K562 (cell line): Measurements from ENCODE around the gene PNRC1. TPM values are rescaled to one million over a fixed set of nuclear protein-coding genes. Genes with fewer than 3 reads are reported as not detected.

Experiments
- ATAC-seq: fragments of 200-7000 bp; cut with Tn5 transposase; 3 replicates; pipeline ENCODE4 v1.9.1; 2020; ENCODE audit warnings: moderate library complexity
- Bru-seq: library from RNA; stranded (reverse); fragments of 400-500 nt; gene quantifications from one replicate; lab custom pipeline; 2021; lab: Mats Ljungman, UMichigan
- BruChase-seq, 2 experiments: library from RNA; stranded (reverse); fragments of 400-500 nt; gene quantifications; one replicate each; lab custom pipeline; 2021; lab: Mats Ljungman, UMichigan
- BruUV-seq: library from RNA; stranded (reverse); fragments of 400-500 nt; replicated peaks from 2 replicates; lab custom pipeline; 2021; lab: Mats Ljungman, UMichigan
- CTCF ChIA-PET: fragments of 300-600 bp; formaldehyde crosslinking; extraction: SDS; loops from one replicate; lab custom pipeline; 2021; ENCODE audit warnings: low intra/inter-chr PET ratio; lab: Yijun Ruan, JAX
- POLR2A ChIA-PET: fragments of 300-600, 350-650 bp; sonication (Branson Sonifier 250); formaldehyde crosslinking; extraction: SDS; loops from one replicate; lab custom pipeline; 2021; ENCODE audit warnings: antibody characterized with exemption, inconsistent platforms; lab: Yijun Ruan, JAX
- DNase-seq, 4 experiments: peaks; one replicate each; pipeline versions ENCODE4 v3.0.0 to v3.0.0-alpha.2; 2011 to 2018; ENCODE audit warnings: low spot score in 3 of 4, mixed read lengths in 3 of 4; ENCODE audit errors: extremely low read depth in 1 of 4
- FAIRE-seq: peaks from 2 replicates; lab custom pipeline; 2011; peaks lifted over from hg19 to GRCh38; lab: Jason Lieb, UNC
- H2AFZ ChIP-seq: 2 replicates; pipeline ENCODE4 v1.6.0; 2011; ENCODE audit warnings: low read depth, low read length, control low read depth, inconsistent platforms
- H3K27ac ChIP-seq: fragments of 200-600 bp; 3 replicates; pipeline ENCODE4 v1.8.0; 2011; ENCODE audit warnings: low read depth, mild to moderate bottlenecking, control low read depth, inconsistent platforms, low read length, moderate library complexity, mixed read lengths; ENCODE audit errors: extremely low read depth
- H3K27me3 ChIP-seq, 2 experiments: fragments of 300-600 bp in 1 of 2; 2 replicates in 1 of 2; 3 replicates in 1 of 2; pipeline versions ENCODE4 v1.6.0 to v1.8.0; 2011; ENCODE audit warnings: inconsistent platforms in 2 of 2, low read length in 2 of 2, mild to moderate bottlenecking in 1 of 2, mixed read lengths in 1 of 2, moderate library complexity in 1 of 2; ENCODE audit not compliant: control insufficient read depth in 2 of 2, insufficient read depth in 2 of 2
- H3K36me3 ChIP-seq: fragments of 300-600 bp; 3 replicates; pipeline ENCODE4 v1.8.0; 2011; ENCODE audit warnings: mild to moderate bottlenecking, low read length, inconsistent platforms; ENCODE audit not compliant: control insufficient read depth, insufficient read depth
- H3K4me1 ChIP-seq, 2 experiments: fragments of 200-600 bp in 1 of 2; replicated peaks in 1 of 2; 2 replicates in 1 of 2; 3 replicates in 1 of 2; pipeline versions ENCODE4 v1.5.1 to v1.8.0; 2011; ENCODE audit warnings: inconsistent platforms in 2 of 2, low read length in 2 of 2, mild to moderate bottlenecking in 1 of 2, mixed read lengths in 1 of 2, moderate library complexity in 1 of 2; ENCODE audit not compliant: control insufficient read depth in 2 of 2, insufficient read depth in 2 of 2
- H3K4me2 ChIP-seq: 2 replicates; pipeline ENCODE4 v1.6.1; 2011; ENCODE audit warnings: low read length, control low read depth, inconsistent platforms, mixed read lengths; ENCODE audit not compliant: insufficient read depth
- H3K4me3 ChIP-seq: fragments of 200-600 bp; sonication (generic), shearing (Covaris generic); 2 replicates; pipeline ENCODE4 v1.5.1; 2016; ENCODE audit warnings: control low read depth, inconsistent platforms
- H3K79me2 ChIP-seq: fragments of 200-600 bp; 3 replicates; pipeline ENCODE4 v1.8.0; 2011; ENCODE audit warnings: low read length, inconsistent platforms; ENCODE audit not compliant: control insufficient read depth, insufficient read depth
- H3K9ac ChIP-seq, 2 experiments: 2 replicates each; pipeline versions ENCODE4 v1.6.0 to v1.6.1; 2011; ENCODE audit warnings: low read depth in 2 of 2, low read length in 2 of 2, control low read depth in 1 of 2, inconsistent platforms in 1 of 2, mild to moderate bottlenecking in 1 of 2, mixed read lengths in 1 of 2; ENCODE audit not compliant: insufficient read depth in 1 of 2
- H3K9me1 ChIP-seq: one replicate; pipeline ENCODE4 v1.6.0; 2011; ENCODE audit warnings: inconsistent platforms, mild to moderate bottlenecking, low read length, moderate library complexity; ENCODE audit not compliant: control insufficient read depth, insufficient read depth
- H3K9me3 ChIP-seq: replicated peaks from 2 replicates; pipeline ENCODE4 v1.5.1; 2011; ENCODE audit warnings: low read depth, low read length, inconsistent platforms; ENCODE audit not compliant: control insufficient read depth, insufficient read depth
- H4K20me1 ChIP-seq: replicated peaks from 2 replicates; pipeline ENCODE4 v1.6.1; 2011; ENCODE audit warnings: low read length, inconsistent platforms, mixed read lengths; ENCODE audit not compliant: control insufficient read depth, insufficient read depth
- BCLAF1 ChIP-seq, 2 experiments: fragments of 450-650 bp in 1 of 2; IDR thresholded peaks; 2 replicates each; pipeline ENCODE4 v1.6.1; 2011 to 2017; ENCODE audit warnings: low read depth in 2 of 2, antibody characterized with exemption in 1 of 2, borderline replicate concordance in 1 of 2, low read length in 1 of 2, mild to moderate bottlenecking in 1 of 2, mixed read lengths in 1 of 2; ENCODE audit not compliant: control insufficient read depth in 1 of 2
- CEBPZ ChIP-seq: fragments of 150-350 bp; IDR thresholded peaks from 2 replicates; pipeline ENCODE4 v1.6.1; 2014; ENCODE audit warnings: low read depth, mild to moderate bottlenecking, low read length, borderline replicate concordance
- DLX4 ChIP-seq: fragments of 250-450 bp; sonication (Bioruptor Pico); IDR thresholded peaks from 2 replicates; pipeline ENCODE4 v1.6.1; 2021; ENCODE audit warnings: mild to moderate bottlenecking
- FOXJ2 ChIP-seq: fragments of 200-800 bp; sonication (Bioruptor generic); IDR thresholded peaks from 2 replicates; pipeline ENCODE4 v1.6.1; 2016; ENCODE audit warnings: missing genetic modification characterization, missing compliant biosample characterization
- TAF7 ChIP-seq: fragments of 450-650 bp; IDR thresholded peaks from 2 replicates; pipeline ENCODE4 v1.6.1; 2016; ENCODE audit warnings: missing genetic modification characterization, missing compliant biosample characterization
- ZNF263 ChIP-seq: sonication (generic); formaldehyde crosslinking; IDR thresholded peaks from 2 replicates; pipeline ENCODE4 v1.8.0; 2022; ENCODE audit warnings: mild to moderate bottlenecking, missing genetic modification reagents, borderline replicate concordance
- ZNF384 ChIP-seq: IDR thresholded peaks from 2 replicates; pipeline ENCODE4 v1.6.1; 2012; ENCODE audit warnings: low read depth, low read length, improper control_type of control experiment
- WGBS: fragments of 100-300 bp; shearing (Covaris generic); methylation state at CpG from one replicate; pipeline ENCODE4 v1.1.6; 2016; ENCODE audit warnings: low coverage, mixed read lengths; ENCODE audit not compliant: insufficient coverage; ENCODE audit errors: missing lambda C conversion rate; 5-methylcytosine and 5-hydroxymethylcytosine counted together
- in situ Hi-C: fragments of 300-500 bp; cut with MboI; formaldehyde crosslinking; loops from 4 replicates; pipeline ENCODE4 v1.15.0; 2018; ENCODE audit warnings: inconsistent platforms, mixed read lengths
- intact Hi-C: fragments of 100-400 bp; cut with micrococcal nuclease; formaldehyde crosslinking; loops from 2 replicates; pipeline ENCODE4 v1.14.2; 2022
- long read RNA-seq, 3 experiments: library from polyadenylated mRNA in 2 of 3; library from RNA in 1 of 3; unstranded in 2 of 3; stranded (forward) in 1 of 3; transcript quantifications; one replicate each; pipeline ENCODE4 v2.0.0, GENCODE V29; 2019 to 2022
- polyA minus RNA-seq, 3 experiments: library from RNA; depleted of rRNA, polyadenylated mRNA; stranded (reverse); fragments of >200 nt; gene quantifications; 2 replicates each; pipeline ENCODE4 v1.2.3, GENCODE V29; 2011
- polyA plus RNA-seq, 8 experiments: library from polyadenylated mRNA; depleted of rRNA in 4 of 8; stranded (reverse) in 5 of 8; unstranded in 3 of 8; fragments of >200 nt; fragmentation: Nextera tagmentation in 2 of 8; fragmentation: Illumina TruSeq in 1 of 8; extraction: Ambion mirVana in 2 of 8; extraction: Trizol in 1 of 8; gene quantifications; 2 replicates each; pipeline versions ENCODE4 v1.2.1 to v1.2.3, GENCODE V29; 2011 to 2014; ENCODE audit warnings: inconsistent platforms in 1 of 8, missing spikeins in 1 of 8
- total RNA-seq, 7 experiments: library from RNA; depleted of rRNA in 6 of 7; stranded (reverse); fragments of >200 nt in 6 of 7; fragmentation: Illumina TruSeq in 2 of 7; extraction: Trizol in 2 of 7; gene quantifications; 2 replicates each; pipeline versions ENCODE4 v1.2.1 to v1.2.3, GENCODE V29; 2011 to 2021; ENCODE audit warnings: low replicate concordance in 1 of 7

Gene PNRC1
- 9.7 and 21.6 TPM in 2 replicates for total RNA-seq (2011; cell fraction: chromatin; rRNA removed; ENCODE audit: low replicate concordance)
- total RNA-seq (2011; cell fraction: nucleolus; rRNA removed), result 8.5 and 8.7 TPM in 2 replicates
- 14.9 and 27.6 TPM in 2 replicates for total RNA-seq (2011; cell fraction: nucleoplasm; rRNA removed)
- total RNA-seq (2014; rRNA removed), result 5.4 and 6.3 TPM in 2 replicates
- total RNA-seq (2014; rRNA removed; fragmentation: Illumina TruSeq; extraction: Trizol), result 7.4 and 8.1 TPM in 2 replicates
- 5.9 and 6.6 TPM in 2 replicates for total RNA-seq (2015; rRNA removed; fragmentation: Illumina TruSeq; extraction: Trizol)
- 10.3 and 10.8 TPM in 2 replicates for total RNA-seq (2021)
- 7.7 and 9.6 TPM in 2 replicates for polyA plus RNA-seq (2011; rRNA removed)
- polyA plus RNA-seq (2011; cell fraction: cytosol; rRNA removed), result 2.0 and 4.8 TPM in 2 replicates
- polyA plus RNA-seq (2011; cell fraction: nucleus; rRNA removed), result 6.6 and 11.5 TPM in 2 replicates
- 8.5 and 17.0 TPM in 2 replicates for polyA plus RNA-seq (2012)
- polyA plus RNA-seq (2014; fragmentation: Illumina TruSeq; extraction: Trizol), result 6.5 and 6.6 TPM in 2 replicates
- 1 to 10 TPM; 1.2 to 1.8 TPM for polyA plus RNA-seq (2014; fragmentation: Nextera tagmentation; extraction: Ambion mirVana)
- polyA plus RNA-seq (2014; rRNA removed), result 2.5 and 4.0 TPM in 2 replicates
- polyA minus RNA-seq (2011; rRNA and poly(A)+ RNA removed), result 6.5 and 11.2 TPM in 2 replicates
- 9.5 and 9.6 TPM in 2 replicates for polyA minus RNA-seq (2011; cell fraction: cytosol; rRNA and poly(A)+ RNA removed)
- 5.5 and 14.7 TPM in 2 replicates for polyA minus RNA-seq (2011; cell fraction: nucleus; rRNA and poly(A)+ RNA removed)
- percentile 79 among the genes with signal in this experiment for Bru-seq, nascent RNA
- percentile 74 among the genes with signal in this experiment for BruChase-seq, experiment 1, labeled RNA remaining after a 2-hour chase
- percentile 76 among the genes with signal in this experiment for BruChase-seq, experiment 2, labeled RNA remaining after a 6-hour chase
- long read RNA-seq, experiment 1, transcript PNRC1-201 (2 exons, 2,065 nt), result major isoform, 12 of 19 reads
- long read RNA-seq, experiment 1, partial matches to known transcripts, result 0 of 19 reads
- long read RNA-seq, experiment 1, other reads (novel, unspliced or antisense), result 6 of 19 reads
- long read RNA-seq, experiment 2, partial matches to known transcripts, result 0 of 8 reads
- long read RNA-seq, experiment 2, other reads (novel, unspliced or antisense), result 4 of 8 reads
- long read RNA-seq, experiment 3, partial matches to known transcripts, result 0 of 4 reads
- long read RNA-seq, experiment 3, other reads (novel, unspliced or antisense), result 0 of 4 reads

- Histone ChIP-seq H3K79me2 (peaks cover 21% of the 10 kb centered on the region), H3K36me3 (peaks cover 15% of the 10 kb centered on the region; the same call in 2 of the 3 replicates), H3K4me1 (peaks cover 15 to 16% of the 10 kb centered on the region in 2 experiments; a peak in 4 of 5 replicates), H4K20me1 (no peaks in the 10 kb centered on the region), H3K27me3 (no peaks in the 10 kb centered on the region), H2AFZ (peak within 1 kb of the TSS; percentile 88), H3K4me2 (peak within 1 kb of the TSS; percentile 92), H3K4me3 (peak within 1 kb of the TSS; percentile 86), H3K27ac (peak within 1 kb of the TSS; percentile 88), H3K9me1 (no peaks in the 10 kb centered on the region), H3K9me3 (no peaks in the 10 kb centered on the region), H3K9ac (peak within 1 kb of the TSS; percentile 90 to 96)
- CTCF ChIA-PET, result no interaction called here
- in situ Hi-C loops, result no loop called here
- 2% methylated on average over 57 of the region's 63 CpGs for WGBS
- ATAC-seq (peak; percentile 90), DNase-seq (peak; percentile 93 to 98 (median 95)), FAIRE-seq (peak; percentile 97)
- POLR2A ChIA-PET, result interaction anchor here (0.6 to 1.4 kb wide), 12 partner anchors 9 to 221 kb away, joined by 3 to 6 read pairs (median 4); no protein-coding TSS in a partner anchor
- intact Hi-C loops, result loop anchor here (5.0 kb wide), 1 partner anchor 78 kb away; no protein-coding TSS in a partner anchor
- BruUV-seq, result TSS peak; percentile 26
- TF ChIP-seq DLX4, result no peak
- peak; percentile 88 for TF ChIP-seq TAF7 (tag)
- TF ChIP-seq BCLAF1 (IDR thresholded peaks at IDR 0.05; ENCODE audit: borderline replicate concordance in 1 of 2, control insufficient read depth in 1 of 2, low read depth in 2 of 2, low read length in 1 of 2), result no peak
- TF ChIP-seq FOXJ2 (tag), result no peak
- TF ChIP-seq CEBPZ, result no peak
- TF ChIP-seq ZNF384, result no peak; the same call in 1 of the 2 replicates
- TF ChIP-seq ZNF263 (CRISPR knock-in tag), result no peak
Measured at GRCh38 chr6:89080281-89081128, at the start of gene PNRC1. Gene PNRC1 (plus strand): TSS chr6:89080751. CDS start chr6:89080895, 144 bp downstream.
